Stimulated activated CD4-positive, alpha-beta T cell treated with anti-CD3 and anti-CD28 coated beads, Interleukin-15, amount 100 ng/mL, for 48 hours (primary cell): ENCODE results near the gene YPEL2.
A peak's percentile ranks its signal among the peaks of the same experiment; 100 is the strongest.
"Not testable (repeated sequence)": the region's sequence is repeated elsewhere in the genome, so short reads cannot be mapped to it uniquely, and the experiment has no call there.

Experiments
- DNase-seq, 2 donors: peaks; one replicate each; pipeline ENCODE4 v3.0.0-alpha.2; 2020; ENCODE audit warnings: low read depth in 2 of 2

Gene YPEL2

DNA sequence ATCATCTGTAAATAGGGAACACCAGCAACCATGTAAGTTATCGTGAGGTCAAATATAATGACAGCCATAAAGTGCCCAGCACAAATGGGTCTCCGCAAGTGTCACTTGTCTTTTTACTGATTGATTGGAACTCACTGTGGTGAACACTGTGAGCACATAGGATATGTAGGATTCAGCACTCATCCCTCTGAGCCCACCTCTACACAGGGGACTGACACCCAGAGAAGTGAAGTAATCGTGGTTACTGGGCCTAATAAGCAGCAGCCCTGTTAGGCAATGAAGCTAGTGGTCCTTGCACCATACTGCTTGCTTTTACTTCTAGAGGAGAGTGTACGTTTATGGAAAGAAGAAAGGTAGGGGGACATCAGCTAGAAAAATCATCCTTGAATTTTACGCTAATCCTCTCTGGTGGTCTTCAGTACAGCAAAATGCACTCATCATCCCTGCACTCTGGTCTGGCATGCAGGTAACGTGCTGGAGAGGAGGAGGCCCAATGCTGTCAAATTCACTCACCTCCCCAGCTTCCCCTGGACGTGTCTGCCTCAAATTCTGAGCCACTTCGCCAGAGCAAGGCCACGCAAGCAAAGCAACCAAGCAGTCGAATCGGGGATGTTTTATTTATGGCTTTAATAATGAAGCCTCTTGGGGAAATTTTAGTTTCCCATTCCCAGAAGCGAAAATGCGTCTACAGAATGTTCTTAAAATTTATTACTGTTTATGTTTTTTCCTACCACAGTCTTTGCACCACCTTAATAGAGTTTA, 74.7 kb downstream of the YPEL2 start:
- DNase-seq = no peak

DNA sequence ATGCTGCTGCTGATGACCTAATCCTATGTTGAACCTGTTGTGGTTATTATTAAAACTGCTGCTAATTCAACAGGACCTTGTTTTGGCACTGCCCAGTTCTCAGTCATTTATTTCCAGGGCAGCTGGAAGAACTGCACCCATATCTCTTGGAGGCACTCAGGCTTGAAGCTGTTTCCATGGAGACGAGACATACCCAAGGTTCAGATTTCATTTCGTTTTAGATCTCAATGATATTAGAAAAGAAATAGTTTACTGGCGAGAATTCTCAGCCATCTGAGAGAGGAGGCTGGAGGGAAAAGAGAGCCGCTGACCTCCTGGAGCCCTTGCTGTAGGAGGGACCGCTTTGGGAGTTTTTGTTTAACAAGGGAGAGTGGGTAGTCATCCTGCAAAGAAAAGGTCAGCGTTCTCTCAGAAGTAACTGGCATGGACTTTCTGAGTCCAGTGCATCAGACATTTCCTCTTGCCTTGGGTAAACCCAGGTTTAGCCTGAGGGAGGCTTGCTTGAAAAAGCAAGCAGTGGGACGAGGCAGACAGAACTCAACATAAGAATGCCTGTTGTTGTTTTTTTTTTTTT, 75.4 kb downstream of the YPEL2 start:
- no peak for DNase-seq

DNA sequence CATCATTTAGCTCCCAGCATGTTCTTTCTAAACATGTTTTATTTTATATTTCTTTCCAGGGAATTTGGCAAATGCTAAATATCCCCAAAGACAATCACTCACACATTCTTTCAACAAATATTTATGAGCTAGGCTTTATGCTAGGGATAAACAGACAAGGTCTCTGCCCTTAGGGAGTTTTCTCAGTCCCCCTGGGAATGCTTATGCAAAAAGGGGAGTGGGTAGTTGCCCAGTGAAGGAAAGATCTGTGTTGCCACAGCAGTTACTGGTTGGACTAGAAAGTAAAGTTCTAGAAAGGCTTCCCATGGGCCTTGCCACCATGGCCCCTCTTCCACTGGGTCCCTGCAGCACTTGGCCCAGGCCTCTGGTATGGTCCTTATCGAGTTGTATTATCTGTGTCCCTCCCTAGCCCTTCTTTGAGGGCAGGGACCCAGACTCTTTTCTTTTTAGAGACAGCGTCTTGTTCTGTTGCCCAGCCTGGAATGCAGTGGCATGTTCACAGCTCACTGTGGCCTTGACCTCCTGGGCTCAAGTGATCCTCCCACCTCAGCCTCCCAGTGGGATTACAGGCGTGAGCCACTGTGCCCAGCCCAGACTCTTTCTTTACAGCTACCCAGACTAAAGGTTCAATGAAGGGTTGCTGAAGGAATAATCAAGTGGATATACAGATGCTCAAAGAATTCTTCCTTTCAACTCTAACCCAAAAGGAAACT, 78.0 kb downstream of the YPEL2 start:
- DNase-seq = no peak

DNA sequence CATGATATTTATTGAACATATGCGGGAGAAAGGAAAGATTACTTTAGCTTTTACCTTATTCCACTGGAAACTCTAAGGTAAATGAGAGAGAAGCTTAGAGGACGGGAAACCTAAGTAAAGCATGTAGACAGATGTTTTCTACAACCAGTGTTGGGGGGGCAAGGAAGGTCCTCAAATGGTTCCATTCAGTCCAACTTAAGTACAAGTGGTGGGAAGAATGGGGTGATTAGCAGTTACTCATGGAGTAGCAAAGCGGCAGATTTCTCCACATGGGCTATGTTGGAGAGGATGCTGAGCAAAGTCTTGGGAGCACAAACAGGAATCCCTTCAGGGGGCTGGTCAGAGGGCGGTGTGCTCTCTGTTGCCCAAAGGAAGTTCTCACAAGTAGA, 78.6 kb downstream of the YPEL2 start:
- no peak for DNase-seq

DNA sequence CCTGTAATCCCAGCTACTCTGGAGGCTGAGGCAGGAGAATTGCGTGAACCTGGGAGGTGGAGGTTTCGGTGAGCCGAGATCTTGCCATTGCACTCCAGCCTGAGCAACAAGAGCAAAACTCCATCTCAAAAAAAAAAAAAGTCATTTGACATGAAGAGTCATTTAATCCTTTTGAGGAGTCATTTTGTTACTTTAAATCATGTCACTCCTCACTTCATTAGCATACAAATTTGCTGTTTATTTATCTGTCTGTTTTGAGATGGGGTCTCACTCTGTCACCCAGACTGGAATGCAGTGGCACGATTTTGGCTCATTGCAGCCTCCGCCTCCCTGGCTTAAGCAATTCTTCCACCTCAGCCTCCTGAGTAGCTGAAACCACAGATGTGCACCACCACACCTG, 81.0 kb downstream of the YPEL2 start:
- DNase-seq = not testable (repeated sequence)

DNA sequence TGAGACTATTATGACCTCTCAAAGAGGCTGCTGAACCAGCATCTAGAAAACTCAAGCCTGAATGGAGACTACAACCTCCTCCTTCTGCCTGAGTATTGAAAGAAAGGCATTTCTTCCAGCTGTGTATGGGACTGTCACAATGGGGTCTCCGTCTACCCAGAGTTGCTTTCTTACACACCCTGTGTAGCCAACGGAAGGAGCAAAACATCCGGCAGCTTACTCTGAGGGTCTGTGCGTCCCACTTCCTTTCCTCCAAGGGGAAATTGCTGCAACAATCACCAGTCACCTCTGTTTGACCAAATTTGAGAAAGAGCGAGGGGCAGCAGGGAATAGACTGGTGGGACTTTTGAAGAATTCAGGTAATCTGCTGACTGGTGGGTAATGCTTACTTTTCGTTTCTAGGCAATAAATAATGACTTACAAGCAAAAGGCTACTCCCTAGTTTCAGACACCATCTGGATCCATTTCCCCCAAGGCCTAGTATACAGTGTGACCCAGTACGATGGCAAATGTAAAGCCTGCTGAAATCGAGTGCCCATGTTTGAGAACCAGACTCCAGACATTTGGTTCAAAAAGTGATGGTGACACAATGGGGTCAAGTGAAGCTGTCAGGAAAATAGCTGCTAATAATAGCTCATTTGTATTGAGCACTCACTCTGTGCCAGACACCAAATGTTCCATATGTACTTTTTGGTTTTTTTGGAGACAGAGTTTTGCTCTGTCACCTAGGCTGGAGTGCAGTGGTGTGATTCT, 81.7 kb downstream of the YPEL2 start:
- no peak for DNase-seq

DNA sequence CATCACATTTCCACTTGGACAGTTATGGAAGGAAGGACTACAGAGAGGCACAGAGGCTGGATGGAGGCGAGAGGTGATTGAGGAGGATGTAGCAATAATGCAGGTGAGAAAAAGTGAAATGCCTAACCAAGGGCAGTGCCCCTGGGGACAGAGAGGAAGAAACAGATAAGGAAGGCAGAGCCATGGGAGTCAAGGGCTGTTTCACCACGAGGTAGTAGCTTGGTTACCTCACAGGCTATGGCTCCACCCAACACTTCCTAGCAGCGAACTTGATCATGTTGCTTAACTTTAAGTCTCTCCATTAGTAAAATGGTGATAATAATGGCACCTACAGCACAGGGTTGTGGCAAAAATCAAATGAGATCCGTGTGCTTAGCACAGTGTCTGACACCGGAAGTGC, 83.9 kb downstream of the YPEL2 start:
- no peak for DNase-seq

DNA sequence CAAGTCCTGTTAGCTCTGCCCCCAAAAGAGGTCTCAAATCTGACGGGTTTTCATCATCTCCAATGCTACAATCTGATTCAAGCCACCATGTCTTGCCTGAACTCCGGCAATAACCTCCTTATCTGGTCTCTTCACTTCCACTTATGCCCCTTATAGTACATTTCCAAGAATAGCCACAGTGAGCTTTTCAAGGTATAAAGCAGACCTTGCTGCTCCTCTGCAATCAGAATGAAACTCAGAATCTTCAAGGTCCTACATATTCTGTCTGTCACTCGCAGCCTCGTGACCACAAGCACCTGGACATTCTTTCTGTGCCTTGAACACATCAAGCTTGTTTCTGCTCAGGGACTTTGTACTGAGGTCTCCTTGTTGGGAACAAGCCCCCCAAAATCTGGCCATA, 84.7 kb downstream of the YPEL2 start:
- DNase-seq = no peak

DNA sequence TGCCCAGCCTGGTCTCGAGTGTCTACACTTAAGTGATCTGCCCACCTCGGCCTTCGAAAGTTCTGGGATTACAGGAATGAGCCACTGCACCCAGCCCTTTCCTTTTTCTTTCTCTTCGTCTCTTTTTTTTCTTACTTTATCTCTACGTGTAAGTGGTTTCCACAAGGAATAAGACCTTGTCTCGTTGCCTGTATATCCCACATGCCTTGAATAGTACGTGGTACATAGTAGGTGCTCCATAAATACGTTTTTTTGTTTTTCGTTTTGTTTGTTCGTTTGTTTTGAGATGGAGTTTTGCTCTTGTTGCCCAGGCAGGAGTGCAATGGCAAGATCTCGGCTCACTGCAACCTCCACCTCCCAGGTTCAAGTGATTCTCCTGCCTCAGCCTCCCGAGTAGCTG, 86.0 kb downstream of the YPEL2 start:
- no peak for DNase-seq

DNA sequence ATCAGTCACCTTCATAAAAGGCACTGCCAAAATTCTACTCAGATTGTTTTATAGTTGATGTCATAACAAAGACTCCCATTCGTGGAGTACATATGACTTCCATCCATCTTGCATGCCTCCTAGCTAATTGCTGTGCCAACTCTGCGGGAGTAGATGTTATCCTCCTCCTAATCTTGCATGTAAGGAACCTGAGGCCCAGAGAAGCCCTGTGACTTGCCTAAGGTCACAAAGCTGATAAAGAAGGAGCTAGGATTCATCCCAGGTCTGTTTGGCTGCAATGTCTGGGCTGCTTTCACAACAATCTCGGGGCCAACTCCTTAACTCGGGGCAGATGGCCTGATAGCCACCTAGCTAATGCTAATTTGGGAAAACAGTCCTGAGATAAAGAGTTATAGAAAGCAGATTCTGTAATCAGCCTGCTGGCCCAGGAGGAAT, 87.3 kb downstream of the YPEL2 start:
- DNase-seq = no peak

DNA sequence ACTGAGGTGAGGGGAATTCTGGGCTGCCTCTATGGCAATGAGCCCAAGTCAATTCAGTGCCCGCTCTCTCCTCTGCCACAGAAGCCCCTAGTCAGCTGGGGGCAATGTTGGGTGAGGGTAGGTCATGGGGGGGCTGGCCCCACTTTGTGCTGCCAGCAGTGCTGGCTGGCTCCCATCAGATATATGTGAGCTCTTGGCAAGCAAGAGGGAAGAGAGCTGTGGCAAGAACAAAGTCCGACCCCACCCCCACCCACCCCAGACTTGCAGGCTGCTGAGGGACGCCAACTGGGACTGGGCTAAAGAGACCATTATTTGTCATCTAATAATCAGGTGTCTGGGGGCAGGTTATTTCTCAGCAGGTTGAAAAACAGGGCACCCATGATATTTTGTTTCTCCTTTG, 89.4 kb downstream of the YPEL2 start:
- no peak for DNase-seq

DNA sequence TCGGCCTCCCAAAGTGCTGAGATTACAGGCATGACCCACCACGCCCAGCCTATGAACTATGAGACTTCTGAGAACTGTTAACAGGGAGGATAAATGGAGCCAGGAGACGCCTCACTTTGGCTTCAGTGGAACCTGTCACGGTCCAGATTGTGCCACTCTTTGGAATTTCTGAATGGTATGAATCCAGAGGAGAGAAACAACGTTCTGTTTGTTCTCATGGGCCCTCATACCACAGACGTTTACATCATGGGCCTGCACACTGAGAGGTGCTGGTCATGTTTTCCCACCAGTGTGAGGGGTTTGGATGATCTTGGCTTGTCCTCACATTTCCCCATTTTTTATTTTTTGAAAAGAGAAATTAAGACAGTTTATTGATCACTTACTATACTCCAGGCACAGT, 90.3 kb downstream of the YPEL2 start:
- DNase-seq = no peak

DNA sequence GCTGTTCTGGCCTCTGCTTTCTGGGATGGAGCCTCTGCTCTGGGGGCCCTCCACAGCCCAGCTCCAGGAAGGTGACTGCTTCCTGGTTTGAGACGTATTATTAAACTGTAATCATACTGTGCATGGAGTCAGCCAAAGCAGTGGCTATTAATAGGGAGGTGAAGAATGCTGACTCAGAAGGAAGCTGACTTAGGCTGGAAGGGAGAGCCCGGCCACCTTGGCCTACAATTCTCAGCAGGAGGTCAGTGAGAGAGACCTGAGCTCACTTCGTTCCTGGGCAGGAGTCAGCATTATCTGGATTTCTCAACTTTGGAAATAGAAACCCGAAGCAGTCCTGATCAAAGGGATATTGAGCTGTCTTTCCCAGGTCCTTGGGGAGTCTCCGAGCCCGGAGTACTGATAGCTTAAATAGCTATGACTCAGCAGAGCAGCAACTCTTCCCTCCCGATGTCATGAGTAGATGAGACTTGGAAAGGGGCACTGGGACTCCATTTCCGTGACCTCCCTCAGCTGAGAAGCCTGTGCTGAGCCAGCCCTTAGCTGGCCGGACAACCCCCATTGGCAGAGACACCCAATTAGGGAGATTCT, 91.8 kb downstream of the YPEL2 start:
- DNase-seq = no peak

DNA sequence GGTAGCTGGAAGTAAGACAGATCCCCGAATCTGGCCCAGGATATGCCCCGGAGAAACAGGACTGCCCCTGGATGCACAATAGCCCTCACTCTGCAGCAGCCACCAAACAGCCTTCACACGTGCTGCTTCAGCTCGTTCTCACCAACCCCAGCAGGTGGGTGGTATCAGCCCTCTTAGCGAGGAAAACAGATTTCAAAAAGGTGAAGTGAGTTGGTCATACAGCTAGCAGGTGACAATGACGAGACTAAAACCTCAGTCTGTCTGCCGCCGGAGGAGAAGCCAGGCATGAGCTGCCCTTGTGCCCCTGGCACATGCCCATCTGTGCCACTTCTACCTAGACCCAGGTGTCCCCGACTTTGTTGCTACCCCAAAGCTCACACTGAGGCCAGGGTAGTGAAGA, 92.4 kb downstream of the YPEL2 start:
- DNase-seq = no peak

DNA sequence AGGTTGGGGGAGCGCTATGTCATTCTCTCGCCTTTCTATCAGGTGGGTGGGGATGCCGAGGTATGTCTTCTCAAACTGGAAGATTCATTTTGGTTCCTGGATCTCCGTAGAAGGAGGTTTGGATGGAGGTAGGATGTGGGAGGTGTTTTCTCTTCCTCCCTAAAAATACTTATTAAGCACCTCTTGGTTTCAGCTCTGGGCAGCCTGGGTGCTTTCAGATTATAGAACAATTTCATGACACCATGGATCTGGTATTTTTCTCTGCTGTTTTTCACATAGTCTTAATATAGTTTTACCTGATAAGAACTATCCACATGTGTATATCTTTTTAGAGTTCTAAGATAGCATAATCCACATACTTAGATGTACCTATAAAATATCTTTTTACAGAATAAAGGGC, 92.9 kb downstream of the YPEL2 start:
- DNase-seq = no peak

DNA sequence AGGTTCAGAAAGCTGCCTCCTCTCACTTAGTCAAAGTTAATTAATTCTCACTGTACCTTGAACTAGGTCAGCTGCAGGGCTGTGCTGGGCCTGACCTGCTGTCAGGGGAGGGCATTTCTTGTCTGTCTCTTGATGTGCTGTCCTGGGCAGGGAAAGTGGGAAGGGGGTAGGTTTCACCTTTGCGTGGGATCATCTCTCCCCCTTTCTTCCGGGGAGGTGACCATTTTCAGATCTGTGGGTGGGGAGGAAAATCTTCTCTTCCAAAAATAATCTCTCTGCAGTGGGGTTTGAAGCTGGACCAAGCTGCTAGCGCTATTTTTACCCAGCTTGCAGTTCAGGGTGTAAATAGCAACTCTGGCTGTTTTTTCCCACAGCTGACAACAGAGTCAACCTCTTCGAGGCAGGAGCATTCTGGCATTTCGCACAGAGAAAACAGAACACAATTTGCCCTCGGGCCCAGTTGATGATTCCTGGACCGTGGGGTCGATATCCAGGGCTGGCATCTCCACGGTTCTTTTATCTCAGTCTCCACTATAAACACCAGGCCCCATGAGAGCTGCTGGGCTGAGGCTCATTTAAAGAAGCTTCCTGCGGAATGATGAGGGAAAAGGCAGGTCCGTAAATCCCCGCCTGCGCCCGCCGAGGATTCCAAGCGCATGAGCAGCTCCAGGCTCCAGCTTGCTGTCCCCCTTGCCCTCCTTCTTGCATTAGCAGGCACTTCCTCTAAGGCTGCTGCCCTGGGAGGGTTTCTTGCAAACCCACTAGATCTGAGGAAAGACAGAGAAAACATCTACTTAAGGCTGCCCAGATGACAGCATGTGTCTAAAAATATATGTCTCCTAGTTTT, 93.9 kb downstream of the YPEL2 start:
- DNase-seq = no peak

DNA sequence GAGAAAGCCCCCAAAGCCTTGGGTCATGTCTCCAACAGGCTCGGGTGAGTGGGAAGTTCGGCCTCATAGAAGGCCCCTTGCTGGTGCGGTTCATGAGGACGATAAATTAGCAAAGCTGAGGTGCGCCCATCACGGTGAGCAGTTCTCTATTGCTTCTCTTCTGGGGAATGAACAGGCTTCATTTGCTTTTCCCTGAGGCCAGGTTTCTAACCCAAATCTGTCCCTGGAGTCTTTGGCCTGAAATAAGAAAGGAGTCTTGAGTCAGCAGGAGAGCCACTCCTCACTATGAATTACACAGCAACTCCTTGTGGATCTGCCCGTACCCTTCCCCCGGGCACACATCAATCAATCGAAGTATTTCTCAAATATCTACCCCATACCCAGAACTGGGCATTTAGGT, 94.6 kb downstream of the YPEL2 start:
- no peak for DNase-seq

DNA sequence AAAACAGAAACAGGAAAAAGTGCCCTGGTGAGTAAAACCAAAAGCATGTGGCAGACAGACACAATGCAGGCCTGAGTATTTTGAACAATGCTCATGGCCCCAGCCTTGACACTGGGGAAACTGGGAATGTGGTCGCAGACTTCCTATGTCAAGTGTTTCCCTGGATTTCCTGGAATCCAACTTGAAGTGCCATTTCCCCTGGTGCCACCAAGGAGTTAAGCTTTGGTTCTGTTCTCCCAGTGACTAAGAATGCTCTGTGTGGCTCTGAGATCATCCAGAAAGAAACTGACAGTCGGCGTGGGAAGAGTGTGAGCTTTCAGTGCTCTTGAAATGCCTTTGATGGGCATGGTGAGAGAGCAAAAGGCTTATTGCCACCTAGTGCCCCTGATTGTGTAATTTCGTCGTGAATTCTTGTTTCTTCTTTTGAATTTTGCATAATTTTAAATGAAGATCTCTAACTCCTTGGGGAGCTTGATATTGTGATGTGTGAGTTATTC, 96.0 kb downstream of the YPEL2 start:
- DNase-seq = peak; percentile 40 to 52

DNA sequence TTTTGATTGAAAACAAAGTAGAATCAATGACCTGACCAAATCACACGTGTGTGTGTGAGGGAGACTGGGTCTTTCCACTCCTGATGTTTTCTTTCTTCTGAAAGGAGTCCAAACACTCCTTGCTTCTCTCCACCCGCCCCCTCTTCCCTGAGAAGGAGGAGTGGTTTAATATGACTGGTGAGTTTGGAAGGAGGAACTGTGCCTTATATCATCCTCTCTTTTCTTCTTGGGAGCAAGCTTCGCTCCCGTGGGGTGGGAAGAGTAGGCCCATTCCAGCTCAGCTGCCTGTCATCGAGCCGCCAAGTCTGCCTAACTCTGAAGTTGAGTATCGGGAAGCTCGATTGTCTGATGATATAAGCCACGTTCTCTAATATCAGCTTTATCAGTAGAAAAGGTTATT, 96.5 kb downstream of the YPEL2 start:
- DNase-seq = no peak

DNA sequence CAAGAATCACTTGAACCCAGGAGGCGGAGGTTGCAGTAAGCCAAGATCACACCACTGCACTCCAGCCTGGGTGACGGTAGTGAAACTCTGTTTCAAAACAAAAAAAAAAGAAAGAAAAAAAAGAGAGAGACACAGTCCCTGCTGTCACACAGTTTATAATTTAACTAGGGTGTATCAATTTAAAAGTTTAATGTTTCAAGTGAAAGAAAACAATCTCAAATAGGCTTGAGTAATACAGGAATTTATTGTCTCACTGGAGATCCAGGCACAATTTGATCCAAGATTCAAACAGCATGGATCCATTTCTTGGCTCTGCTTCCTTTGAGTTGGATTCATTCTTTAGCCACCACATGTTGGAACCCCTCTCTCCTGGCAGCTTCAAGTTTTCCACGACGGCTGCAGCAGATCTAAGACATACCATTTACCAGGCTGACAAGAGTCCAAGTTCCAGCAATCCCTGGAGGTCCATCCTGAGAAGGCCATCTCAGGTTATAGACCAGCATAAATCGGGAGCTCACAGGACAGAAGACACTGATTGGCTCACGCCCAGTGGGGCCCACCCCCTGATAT, 97.5 kb downstream of the YPEL2 start:
- no peak for DNase-seq

DNA sequence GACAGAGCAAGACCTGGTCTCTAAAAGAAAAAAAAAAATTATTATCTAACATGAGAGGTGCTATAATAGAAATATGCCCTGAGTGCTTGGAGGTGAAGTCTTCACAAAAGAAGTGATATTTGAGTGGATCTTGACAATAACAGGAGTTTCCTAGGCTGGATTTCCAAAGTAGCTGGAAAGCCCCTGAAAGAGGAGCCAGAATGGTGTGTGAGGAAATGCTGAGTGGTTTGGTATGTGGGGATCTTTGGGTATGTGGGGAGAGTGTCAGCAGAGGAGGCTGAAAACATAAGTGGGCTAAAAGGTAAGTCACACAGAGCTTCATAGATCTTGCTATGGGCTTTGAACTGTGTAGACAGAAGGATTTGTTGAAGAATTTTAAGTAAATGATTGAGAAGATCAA, 100.1 kb downstream of the YPEL2 start:
- DNase-seq = no peak
